Measurements from ENCODE around the gene GRXCR1. TPM values are rescaled to one million over a fixed set of nuclear protein-coding genes. Genes with fewer than 3 reads are reported as not detected.

The GRXCR1 gene
- total RNA-seq, 1 donor = not detected

GRCh38 chr4:43008793-43009192 is 116.3 kb downstream of the GRXCR1 start:
- TF ChIP-seq CTCF (IDR thresholded peaks at IDR 0.05; ENCODE audit: insufficient read depth, low read depth, low read length) = no peak
- no peak overlapping the region for H3K4me3 ChIP-seq (ENCODE audit: low read depth, low read length)
- DNase-seq (ENCODE audit: low read depth) = no peak

GRCh38 chr4:43014256-43014655 is 121.7 kb downstream of the GRXCR1 start:
- H3K4me3 ChIP-seq (ENCODE audit: low read depth, low read length) = no peak overlapping the region
- TF ChIP-seq CTCF (IDR thresholded peaks at IDR 0.05; ENCODE audit: insufficient read depth, low read depth, low read length) = no peak

GRCh38 chr4:43041632-43042031 is 149.1 kb downstream of the GRXCR1 start:
- no peak for TF ChIP-seq CTCF (IDR thresholded peaks at IDR 0.05; ENCODE audit: insufficient read depth, low read depth, low read length)
- H3K4me3 ChIP-seq (ENCODE audit: low read depth, low read length) = no peak overlapping the region
- DNase-seq (ENCODE audit: low read depth) = no peak

More at GRCh38 chr4:43014256-43014655, 121.7 kb downstream of the GRXCR1 start:
- DNase-seq (ENCODE audit: low read depth) = no peak

- H3K4me3 ChIP-seq (ENCODE audit: low read depth, low read length) = no peak overlapping the region
- DNase-seq (ENCODE audit: low read depth) = no peak
- TF ChIP-seq CTCF (IDR thresholded peaks at IDR 0.05; ENCODE audit: insufficient read depth, low read depth, low read length) = no peak
Observed at GRCh38 chr4:43047058-43047457, 154.5 kb downstream of the GRXCR1 start.

GRCh38 chr4:43048570-43048969 is 156.1 kb downstream of the GRXCR1 start:
- no peak overlapping the region for H3K4me3 ChIP-seq (ENCODE audit: low read depth, low read length)
- DNase-seq (ENCODE audit: low read depth) = no peak
- no peak for TF ChIP-seq CTCF (IDR thresholded peaks at IDR 0.05; ENCODE audit: insufficient read depth, low read depth, low read length)

GRCh38 chr4:43049326-43049725 is 156.8 kb downstream of the GRXCR1 start:
- TF ChIP-seq CTCF (IDR thresholded peaks at IDR 0.05; ENCODE audit: insufficient read depth, low read depth, low read length) = no peak
- no peak overlapping the region for H3K4me3 ChIP-seq (ENCODE audit: low read depth, low read length)
- no peak for DNase-seq (ENCODE audit: low read depth)

- no peak overlapping the region for H3K4me3 ChIP-seq (ENCODE audit: low read depth, low read length)
- no peak for TF ChIP-seq CTCF (IDR thresholded peaks at IDR 0.05; ENCODE audit: insufficient read depth, low read depth, low read length)
- no peak for DNase-seq (ENCODE audit: low read depth)
Observed at GRCh38 chr4:43066415-43066814, 173.9 kb downstream of the GRXCR1 start.

Measured in fibroblast of villous mesenchyme (primary cell).